WERI-Rb-1 (cell line): Measurements from ENCODE around the gene TBL1X.

Experiments
- DNase-seq: peaks from one replicate; pipeline ENCODE4 v3.0.0-alpha.2; 2020
- H3K27ac ChIP-seq: fragments of 250-450 bp; sonication (Bioruptor Pico); 2 replicates; pipeline ENCODE4 v1.5.1; 2020; ENCODE audit warnings: mild to moderate bottlenecking, moderate library complexity
- H3K27me3 ChIP-seq: fragments of 250-450 bp; sonication (Bioruptor Pico); 2 replicates; pipeline ENCODE4 v1.5.1; 2021; ENCODE audit warnings: mild to moderate bottlenecking, low read depth, moderate library complexity; ENCODE audit not compliant: insufficient read depth, severe bottlenecking
- H3K36me3 ChIP-seq: fragments of 250-450 bp; sonication (Bioruptor Pico); 2 replicates; pipeline ENCODE4 v1.5.1; 2020; ENCODE audit warnings: mild to moderate bottlenecking, moderate library complexity
- H3K4me3 ChIP-seq: 2 replicates; pipeline ENCODE4 v1.5.1; 2011; ENCODE audit warnings: low read depth, mild to moderate bottlenecking, control low read depth, low read length
- H3K9me3 ChIP-seq: fragments of 250-450 bp; sonication (Bioruptor Pico); 2 replicates; pipeline ENCODE4 v1.5.1; 2021; ENCODE audit warnings: mild to moderate bottlenecking, moderate library complexity; ENCODE audit not compliant: severe bottlenecking
- TF ChIP-seq, protein P1 (sequence below): IDR thresholded peaks from 2 replicates; pipeline ENCODE4 v1.5.1; 2011; ENCODE audit warnings: low read depth, mild to moderate bottlenecking, control low read depth, inconsistent platforms, low read length

The TBL1X gene

GRCh38 chrX:9597361-9598035 is 132.6 kb downstream of the TBL1X start:
- Histone ChIP-seq H3K36me3 (no peaks in the 10 kb centered on the region), H3K9me3 (no peaks in the 10 kb centered on the region), H3K4me3 (no peak overlapping the region), H3K27me3 (peaks cover 2% of the 10 kb centered on the region), H3K27ac (no peak overlapping the region)
- DNase-seq: no peak
- TF ChIP-seq, protein P1, sequence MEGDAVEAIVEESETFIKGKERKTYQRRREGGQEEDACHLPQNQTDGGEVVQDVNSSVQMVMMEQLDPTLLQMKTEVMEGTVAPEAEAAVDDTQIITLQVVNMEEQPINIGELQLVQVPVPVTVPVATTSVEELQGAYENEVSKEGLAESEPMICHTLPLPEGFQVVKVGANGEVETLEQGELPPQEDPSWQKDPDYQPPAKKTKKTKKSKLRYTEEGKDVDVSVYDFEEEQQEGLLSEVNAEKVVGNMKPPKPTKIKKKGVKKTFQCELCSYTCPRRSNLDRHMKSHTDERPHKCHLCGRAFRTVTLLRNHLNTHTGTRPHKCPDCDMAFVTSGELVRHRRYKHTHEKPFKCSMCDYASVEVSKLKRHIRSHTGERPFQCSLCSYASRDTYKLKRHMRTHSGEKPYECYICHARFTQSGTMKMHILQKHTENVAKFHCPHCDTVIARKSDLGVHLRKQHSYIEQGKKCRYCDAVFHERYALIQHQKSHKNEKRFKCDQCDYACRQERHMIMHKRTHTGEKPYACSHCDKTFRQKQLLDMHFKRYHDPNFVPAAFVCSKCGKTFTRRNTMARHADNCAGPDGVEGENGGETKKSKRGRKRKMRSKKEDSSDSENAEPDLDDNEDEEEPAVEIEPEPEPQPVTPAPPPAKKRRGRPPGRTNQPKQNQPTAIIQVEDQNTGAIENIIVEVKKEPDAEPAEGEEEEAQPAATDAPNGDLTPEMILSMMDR: no peak

DNA sequence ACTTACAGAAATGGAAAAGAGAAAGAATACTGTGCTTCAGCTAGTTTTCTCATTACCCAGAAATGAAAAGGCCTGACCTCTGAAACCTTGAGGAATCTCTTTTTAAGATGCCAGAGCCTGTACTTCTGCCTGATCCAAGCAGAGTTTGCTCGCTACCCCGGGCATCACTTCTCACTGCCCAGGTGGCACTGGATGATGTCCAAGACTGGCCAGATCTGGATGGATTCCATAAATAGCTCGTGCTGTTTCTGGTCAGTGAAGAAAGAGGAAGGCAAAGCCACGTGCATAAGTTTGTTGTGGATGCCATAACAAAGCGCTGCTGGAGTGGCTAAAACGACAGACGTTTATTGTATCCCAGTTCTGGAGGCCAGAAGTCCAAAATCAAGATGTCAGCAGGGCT is 133.5 kb downstream of the TBL1X start:
- no peaks in the 10 kb centered on the region for H3K36me3 ChIP-seq
- H3K27ac ChIP-seq: no peak overlapping the region
- no peak for DNase-seq
- H3K4me3 ChIP-seq: no peak overlapping the region
- TF ChIP-seq, protein P1: no peak
- no peaks in the 10 kb centered on the region for H3K27me3 ChIP-seq
- no peaks in the 10 kb centered on the region for H3K9me3 ChIP-seq

- no peak for DNase-seq
- TF ChIP-seq, protein P1: no peak
Measured at GRCh38 chrX:9604111-9604907, 139.5 kb downstream of the TBL1X start.

DNA sequence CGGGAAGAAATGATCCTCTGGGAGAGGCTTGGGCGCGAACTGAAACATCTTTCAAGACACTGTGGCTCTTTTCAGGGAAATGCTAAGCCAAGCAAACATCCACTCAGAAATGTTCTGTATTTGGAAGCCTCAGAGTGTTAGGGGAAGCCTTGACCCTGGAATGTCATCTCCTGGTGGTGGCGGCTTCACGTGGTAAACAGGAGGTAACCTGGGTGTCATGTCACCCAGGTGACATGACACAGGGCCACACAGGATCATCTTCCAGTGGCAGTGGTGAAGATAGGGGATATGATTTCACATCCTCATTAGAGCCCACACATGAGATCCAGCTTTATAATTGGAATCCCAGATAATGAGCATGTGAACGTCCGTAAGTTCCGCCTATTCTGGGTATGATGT is 140.0 kb downstream of the TBL1X start:
- Histone ChIP-seq H3K27me3 (no peaks in the 10 kb centered on the region), H3K4me3 (no peak overlapping the region), H3K9me3 (no peaks in the 10 kb centered on the region), H3K36me3 (no peaks in the 10 kb centered on the region), H3K27ac (no peak overlapping the region)
- no peak for DNase-seq
- TF ChIP-seq, protein P1: no peak

More at GRCh38 chrX:9604111-9604907, 139.5 kb downstream of the TBL1X start:
- H3K36me3 ChIP-seq: no peaks in the 10 kb centered on the region
- no peaks in the 10 kb centered on the region for H3K9me3 ChIP-seq
- no peak overlapping the region for H3K4me3 ChIP-seq
- H3K27me3 ChIP-seq: no peaks in the 10 kb centered on the region
- H3K27ac ChIP-seq: no peak overlapping the region

DNA sequence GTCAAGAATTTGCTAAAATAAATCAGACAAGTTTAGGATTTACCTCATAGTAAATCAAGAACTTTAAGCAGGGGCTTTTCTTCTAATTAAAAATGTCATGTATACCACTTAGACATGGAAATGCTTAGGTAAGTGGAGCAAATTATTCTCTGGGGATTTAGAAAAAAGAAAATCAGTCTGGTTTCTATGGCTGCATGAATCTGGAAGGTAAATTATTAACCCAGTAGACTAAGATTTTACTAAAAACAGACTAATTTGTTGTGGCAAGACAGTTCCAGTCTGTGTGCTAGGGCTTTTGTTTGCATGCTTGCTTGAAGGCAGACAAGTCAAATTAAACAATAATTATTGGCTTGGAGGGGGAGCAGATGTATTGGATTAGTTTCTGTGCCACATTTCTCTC is 140.6 kb downstream of the TBL1X start:
- TF ChIP-seq, protein P1: no peak
- Histone ChIP-seq H3K36me3 (no peaks in the 10 kb centered on the region), H3K4me3 (no peak overlapping the region), H3K27ac (no peak overlapping the region), H3K27me3 (no peaks in the 10 kb centered on the region), H3K9me3 (no peaks in the 10 kb centered on the region)
- DNase-seq: no peak
